Esophagus mucosa (tissue), 1 donor: Measurements from ENCODE around the gene SPRTN. TPM values are rescaled to one million over a fixed set of nuclear protein-coding genes. Genes with fewer than 3 reads are reported as not detected.

Source experiments
- ATAC-seq: fragments of 200-7000 bp; cut with Tn5 transposase; one replicate; pipeline ENCODE4 v1.9.1; 2020
- total RNA-seq: library from RNA; stranded (reverse); gene quantifications from one replicate; pipeline ENCODE4 v1.2.4, GENCODE V29; 2023
- donor health status: DM: yes; HTN: yes; CAD: no.

Gene SPRTN
- total RNA-seq, 1 donor from 2014 or later = 7.6 TPM

- no peak for ATAC-seq
These were observed 44.3 kb downstream of the SPRTN start for GRCh38 chr1:231382426-231382825.

DNA sequence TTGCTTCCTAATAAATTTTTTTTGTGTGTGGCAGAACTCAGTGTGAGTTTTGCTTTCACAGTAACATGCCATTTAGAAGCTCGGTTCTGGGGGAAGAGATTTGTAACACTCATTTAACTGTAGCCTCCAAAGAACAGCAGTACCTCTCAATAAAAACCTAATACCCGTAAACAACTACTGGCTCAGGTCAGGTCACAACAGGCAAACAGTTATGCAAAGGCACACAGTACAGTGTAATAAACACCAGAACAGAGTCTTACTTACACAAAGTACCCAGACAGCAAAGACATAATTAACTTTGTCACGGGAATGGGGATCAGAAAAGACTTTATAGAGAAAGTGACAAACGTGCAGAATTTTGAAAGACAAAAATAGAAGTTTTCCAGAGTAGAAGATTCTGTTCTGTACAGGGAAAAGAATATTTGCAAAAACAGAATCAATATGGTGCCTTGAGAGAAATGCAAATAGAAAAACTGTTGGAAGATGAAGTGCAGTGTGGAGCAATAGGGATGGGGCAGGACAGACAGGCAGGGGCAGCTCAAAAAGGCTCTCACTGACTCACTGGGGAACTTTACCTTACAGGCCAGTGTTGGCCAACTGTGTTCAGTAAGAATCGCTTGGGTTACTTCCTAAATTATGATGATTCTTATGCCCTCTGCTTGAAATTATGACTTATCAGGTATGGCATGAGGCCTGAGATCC, 45.2 kb downstream of the SPRTN start:
- peak; percentile 94 for ATAC-seq

GRCh38 chr1:231384696-231385415, 46.8 kb downstream of the SPRTN start:
- ATAC-seq = no peak

DNA sequence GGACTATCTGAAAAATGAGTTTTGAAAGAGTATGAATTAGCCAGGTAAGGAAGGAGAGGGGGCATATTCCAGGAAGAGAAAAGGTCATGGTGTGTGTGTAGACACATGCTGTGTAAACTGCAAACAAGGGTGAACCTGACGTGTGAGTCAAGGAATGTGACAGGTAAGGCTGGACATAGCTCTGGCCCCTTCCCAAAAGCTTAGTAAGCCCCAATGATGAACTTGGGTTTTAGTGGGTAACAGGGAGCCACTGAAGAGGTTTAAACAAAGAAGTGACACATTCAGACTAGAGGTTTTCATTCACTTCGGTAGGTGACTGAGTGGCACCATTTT, 47.3 kb downstream of the SPRTN start:
- peak; percentile 75 for ATAC-seq

GRCh38 chr1:231386466-231386865, 48.4 kb downstream of the SPRTN start:
- no peak for ATAC-seq

GRCh38 chr1:231387770-231388669, 49.9 kb downstream of the SPRTN start:
- ATAC-seq = no peak

DNA sequence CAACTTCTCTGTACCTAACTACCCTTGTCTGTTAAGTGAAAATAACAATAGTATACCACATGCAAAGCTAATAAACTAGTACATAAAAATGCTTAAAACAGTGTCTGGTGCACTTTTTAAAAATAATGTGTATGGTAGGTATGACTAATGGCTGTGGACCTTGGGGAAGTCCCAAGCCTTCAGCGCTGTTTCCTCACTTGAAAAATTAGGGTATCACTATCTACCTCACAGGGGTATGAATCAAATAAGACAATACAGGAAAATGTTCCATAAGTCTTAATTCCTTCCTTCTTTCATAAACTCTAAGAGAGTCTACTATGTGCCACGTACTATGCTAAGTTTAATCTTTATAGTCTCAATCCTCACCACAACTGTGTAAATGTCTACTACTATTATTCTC, 52.0 kb downstream of the SPRTN start:
- ATAC-seq = no peak

GRCh38 chr1:231392389-231393131, 54.5 kb downstream of the SPRTN start:
- ATAC-seq = no peak

- ATAC-seq = no peak
These were observed 55.6 kb downstream of the SPRTN start for GRCh38 chr1:231393668-231394067.

GRCh38 chr1:231395076-231395997, 57.2 kb downstream of the SPRTN start:
- peak; percentile 60 for ATAC-seq

GRCh38 chr1:231395998-231396390, 57.9 kb downstream of the SPRTN start:
- no peak for ATAC-seq

DNA sequence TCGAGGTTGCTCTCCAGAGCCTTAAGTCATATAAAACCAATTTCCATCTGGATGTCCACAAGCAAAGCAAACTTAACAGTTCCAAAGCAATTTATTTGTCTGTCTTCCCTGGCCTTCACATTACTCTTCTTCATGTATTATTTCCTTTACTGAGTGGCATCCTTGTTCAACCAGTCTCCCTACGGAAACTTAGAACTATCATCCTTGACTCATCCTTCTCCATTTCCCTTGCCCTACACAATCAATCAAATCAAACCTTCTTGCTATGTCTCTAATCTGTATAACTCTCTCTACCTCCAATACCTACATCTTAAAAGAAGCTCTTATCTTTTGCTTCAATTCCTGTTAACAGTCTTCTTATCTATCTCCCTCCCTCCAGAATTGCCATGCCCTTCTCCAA, 58.5 kb downstream of the SPRTN start:
- peak; percentile 23 for ATAC-seq

DNA sequence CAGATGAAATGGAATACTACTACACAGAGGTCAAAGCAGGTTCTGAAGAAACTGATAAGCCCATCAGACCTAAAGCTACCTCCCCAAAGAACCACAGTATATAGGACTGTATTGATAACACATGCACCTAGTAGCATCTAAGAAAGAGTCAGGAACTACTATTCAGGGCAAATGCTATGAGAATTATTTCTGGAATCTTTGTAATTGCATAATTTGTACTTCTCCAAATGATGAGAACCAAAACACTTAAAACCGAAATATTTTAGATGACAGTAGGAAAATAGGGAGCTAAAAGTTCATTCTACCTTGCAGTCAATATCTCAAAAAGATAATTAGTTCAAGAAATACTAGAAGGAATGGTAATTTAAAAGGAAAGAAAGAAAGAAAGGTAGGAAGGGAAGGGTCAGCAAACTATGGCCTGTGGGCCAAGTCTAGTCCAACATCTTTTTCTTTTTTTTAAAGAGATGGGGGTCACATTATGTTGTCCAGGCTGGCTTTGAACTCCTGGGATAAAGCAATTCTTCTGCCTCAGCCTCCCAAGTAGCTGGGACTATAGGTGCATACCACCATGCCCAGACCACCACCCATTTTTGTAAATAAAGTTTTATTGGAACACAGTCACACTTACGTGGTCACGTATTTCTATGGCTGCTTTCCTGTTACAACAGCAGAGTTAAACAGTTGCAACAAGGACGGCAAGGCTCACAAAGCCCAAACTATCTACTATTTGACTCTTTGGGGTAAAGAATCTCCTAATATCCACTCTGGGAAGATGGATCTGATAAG, 60.0 kb downstream of the SPRTN start:
- no peak for ATAC-seq

GRCh38 chr1:231401478-231401877, 63.4 kb downstream of the SPRTN start:
- ATAC-seq = no peak

GRCh38 chr1:231404318-231404717, 66.2 kb downstream of the SPRTN start:
- ATAC-seq = no peak

Other genes starting within 250 kb of the SPRTN start
- not detected for gene TRIM67, start 176.2 kb upstream of the SPRTN start, total RNA-seq
- gene GNPAT, start 97.1 kb upstream of the SPRTN start, total RNA-seq = 20.6 TPM
- 7.9 TPM for gene EXOC8, start 441 bp upstream of the SPRTN start, total RNA-seq
- 16.7 TPM for gene EGLN1, start 84.0 kb downstream of the SPRTN start, total RNA-seq
- gene TSNAX, start 190.4 kb downstream of the SPRTN start, total RNA-seq = 21.3 TPM